GM18858 (cell line): ENCODE measurements around the gene PGM2.
"Not testable (repeated sequence)": the region's sequence is repeated elsewhere in the genome, so short reads cannot be mapped to it uniquely, and the experiment has no call there.

ENCODE experiments used
- ATAC-seq: cut with Tn5 transposase; IDR thresholded peaks from one replicate; pipeline ENCODE4 v1.9.1; 2021; ENCODE audit not compliant: unreplicated experiment

PGM2 gene

GRCh38 chr4:37826295-37827029 lies at the start of gene PGM2:
Gene PGM2 (plus strand): TSS chr4:37826686. CDS start chr4:37826733, 47 bp downstream.
- ATAC-seq: peak; percentile 93

- no peak for ATAC-seq
Observed at GRCh38 chr4:37779896-37780295, 46.6 kb upstream of the PGM2 start.

GRCh38 chr4:37780444-37781130 lies 45.9 kb upstream of the PGM2 start:
- ATAC-seq: no peak

GRCh38 chr4:37781131-37781455 lies 45.4 kb upstream of the PGM2 start:
- no peak for ATAC-seq

- ATAC-seq: not testable (repeated sequence)
Observed at GRCh38 chr4:37786267-37786666, 40.2 kb upstream of the PGM2 start.

GRCh38 chr4:37787883-37788460 lies 38.5 kb upstream of the PGM2 start:
- not testable (repeated sequence) for ATAC-seq

- no peak for ATAC-seq
Observed at GRCh38 chr4:37788819-37789218, 37.7 kb upstream of the PGM2 start.

GRCh38 chr4:37792241-37792640 lies 34.2 kb upstream of the PGM2 start:
- ATAC-seq: no peak

- no peak for ATAC-seq
Observed at GRCh38 chr4:37793562-37793961, 32.9 kb upstream of the PGM2 start.

GRCh38 chr4:37794056-37794455 lies 32.4 kb upstream of the PGM2 start:
- ATAC-seq: no peak

GRCh38 chr4:37795581-37796195 lies 30.8 kb upstream of the PGM2 start:
- ATAC-seq: no peak

- no peak for ATAC-seq
Observed at GRCh38 chr4:37797374-37797773, 29.1 kb upstream of the PGM2 start.

- ATAC-seq: no peak
Observed at GRCh38 chr4:37797923-37798322, 28.6 kb upstream of the PGM2 start.

- ATAC-seq: no peak
Observed at GRCh38 chr4:37798616-37799015, 27.9 kb upstream of the PGM2 start.

GRCh38 chr4:37799941-37800554 lies 26.4 kb upstream of the PGM2 start:
- no peak for ATAC-seq

GRCh38 chr4:37802068-37802666 lies 24.3 kb upstream of the PGM2 start:
- no peak for ATAC-seq

GRCh38 chr4:37803348-37803973 lies 23.0 kb upstream of the PGM2 start:
- ATAC-seq: no peak

GRCh38 chr4:37805091-37805490 lies 21.4 kb upstream of the PGM2 start:
- no peak for ATAC-seq

- ATAC-seq: no peak
Observed at GRCh38 chr4:37812713-37813112, 13.8 kb upstream of the PGM2 start.

- ATAC-seq: no peak
Observed at GRCh38 chr4:37815591-37815990, 10.9 kb upstream of the PGM2 start.

GRCh38 chr4:37816006-37816405 lies 10.5 kb upstream of the PGM2 start:
- ATAC-seq: no peak
